Adrenal gland (tissue), 5 donors: Measurements from ENCODE around the gene HIKESHI.

Experiments
- POLR2A ChIP-seq, 2 donors: fragments of 450-650 bp; IDR thresholded peaks; one replicate each; pipeline ENCODE4 v1.6.1; 2017; ENCODE audit warnings: antibody characterized with exemption in 2 of 2, mild to moderate bottlenecking in 2 of 2, moderate library complexity in 1 of 2
- TF ChIP-seq, protein P1 (sequence below), 6 experiments: fragments of 450-650 bp in 4 of 6; fragments of 200-600 bp in 2 of 6; sonication (generic) in 1 of 6; IDR thresholded peaks; 1 replicate in 5 of 6; 2 replicates in 1 of 6; pipeline versions ENCODE4 v1.5.1 to v1.8.0; 2016 to 2021; ENCODE audit warnings: antibody characterized with exemption in 6 of 6, mild to moderate bottlenecking in 2 of 6, moderate library complexity in 1 of 6
- donor health status: DM: no; HTN: no; CAD: no.

DNA sequence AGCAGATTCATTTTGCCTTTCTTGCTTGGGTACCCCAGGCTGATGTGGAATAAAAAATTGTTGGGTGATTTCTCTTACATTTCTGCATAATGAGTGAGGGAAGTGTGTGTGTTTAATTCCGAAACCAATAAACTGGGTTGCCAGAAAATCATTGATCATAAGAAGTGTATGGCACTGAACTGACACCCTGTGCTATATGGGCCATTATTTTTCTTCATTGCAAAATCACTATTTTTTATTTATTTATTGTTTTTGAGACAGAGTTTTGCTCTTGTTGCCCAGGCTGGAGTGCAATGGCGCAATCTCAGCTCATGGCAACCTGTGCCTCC lies 14.6 kb upstream of the HIKESHI start:
- TF ChIP-seq, protein P1, sequence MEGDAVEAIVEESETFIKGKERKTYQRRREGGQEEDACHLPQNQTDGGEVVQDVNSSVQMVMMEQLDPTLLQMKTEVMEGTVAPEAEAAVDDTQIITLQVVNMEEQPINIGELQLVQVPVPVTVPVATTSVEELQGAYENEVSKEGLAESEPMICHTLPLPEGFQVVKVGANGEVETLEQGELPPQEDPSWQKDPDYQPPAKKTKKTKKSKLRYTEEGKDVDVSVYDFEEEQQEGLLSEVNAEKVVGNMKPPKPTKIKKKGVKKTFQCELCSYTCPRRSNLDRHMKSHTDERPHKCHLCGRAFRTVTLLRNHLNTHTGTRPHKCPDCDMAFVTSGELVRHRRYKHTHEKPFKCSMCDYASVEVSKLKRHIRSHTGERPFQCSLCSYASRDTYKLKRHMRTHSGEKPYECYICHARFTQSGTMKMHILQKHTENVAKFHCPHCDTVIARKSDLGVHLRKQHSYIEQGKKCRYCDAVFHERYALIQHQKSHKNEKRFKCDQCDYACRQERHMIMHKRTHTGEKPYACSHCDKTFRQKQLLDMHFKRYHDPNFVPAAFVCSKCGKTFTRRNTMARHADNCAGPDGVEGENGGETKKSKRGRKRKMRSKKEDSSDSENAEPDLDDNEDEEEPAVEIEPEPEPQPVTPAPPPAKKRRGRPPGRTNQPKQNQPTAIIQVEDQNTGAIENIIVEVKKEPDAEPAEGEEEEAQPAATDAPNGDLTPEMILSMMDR (IDR thresholded peaks at IDR 0.05): no peak
- no peak for TF ChIP-seq POLR2A (IDR thresholded peaks at IDR 0.05)
